B cell (primary cell): ENCODE data around the gene ZNF211.

Experiments
- EZH2 ChIP-seq: IDR thresholded peaks from 2 replicates; pipeline ENCODE4 v1.6.1; 2012; ENCODE audit warnings: borderline replicate concordance, low read depth, mild to moderate bottlenecking, moderate library complexity, low read length; ENCODE audit not compliant: insufficient read depth, poor library complexity, severe bottlenecking
- TF ChIP-seq, protein P1 (sequence below): fragments of 200-600 bp; IDR thresholded peaks from one replicate; pipeline ENCODE4 v1.8.0; 2022; ENCODE audit warnings: antibody characterized with exemption, mild to moderate bottlenecking

DNA sequence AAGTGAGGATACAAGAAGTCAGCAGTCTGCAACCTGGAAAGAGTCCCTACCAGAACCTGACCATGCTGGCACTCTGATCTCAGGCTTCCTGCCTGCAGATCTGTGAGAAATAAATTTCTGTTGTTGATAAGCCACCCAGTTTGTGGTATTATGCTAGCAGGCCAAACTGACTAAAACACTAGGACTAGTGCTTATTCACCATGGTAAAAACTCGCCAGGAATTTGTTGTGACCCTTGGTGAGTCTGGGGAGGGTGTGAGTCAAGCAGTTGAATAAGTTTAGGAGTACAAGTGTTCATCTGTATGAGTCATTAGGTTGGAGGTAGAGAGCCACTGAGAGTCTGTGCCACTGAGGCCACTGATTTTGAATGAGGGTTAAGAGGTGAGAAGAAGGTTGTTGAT is 45.4 kb upstream of the ZNF211 start:
- TF ChIP-seq, protein P1, sequence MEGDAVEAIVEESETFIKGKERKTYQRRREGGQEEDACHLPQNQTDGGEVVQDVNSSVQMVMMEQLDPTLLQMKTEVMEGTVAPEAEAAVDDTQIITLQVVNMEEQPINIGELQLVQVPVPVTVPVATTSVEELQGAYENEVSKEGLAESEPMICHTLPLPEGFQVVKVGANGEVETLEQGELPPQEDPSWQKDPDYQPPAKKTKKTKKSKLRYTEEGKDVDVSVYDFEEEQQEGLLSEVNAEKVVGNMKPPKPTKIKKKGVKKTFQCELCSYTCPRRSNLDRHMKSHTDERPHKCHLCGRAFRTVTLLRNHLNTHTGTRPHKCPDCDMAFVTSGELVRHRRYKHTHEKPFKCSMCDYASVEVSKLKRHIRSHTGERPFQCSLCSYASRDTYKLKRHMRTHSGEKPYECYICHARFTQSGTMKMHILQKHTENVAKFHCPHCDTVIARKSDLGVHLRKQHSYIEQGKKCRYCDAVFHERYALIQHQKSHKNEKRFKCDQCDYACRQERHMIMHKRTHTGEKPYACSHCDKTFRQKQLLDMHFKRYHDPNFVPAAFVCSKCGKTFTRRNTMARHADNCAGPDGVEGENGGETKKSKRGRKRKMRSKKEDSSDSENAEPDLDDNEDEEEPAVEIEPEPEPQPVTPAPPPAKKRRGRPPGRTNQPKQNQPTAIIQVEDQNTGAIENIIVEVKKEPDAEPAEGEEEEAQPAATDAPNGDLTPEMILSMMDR, result no peak
- no peak for TF ChIP-seq EZH2
